A549 (cell line): ENCODE results near the gene SHC2. TPM values are rescaled to one million over a fixed set of nuclear protein-coding genes. Genes with fewer than 3 reads are reported as not detected.

Source experiments
- ATAC-seq, 2 experiments: fragments of 200-7000 bp in 1 of 2; fragments of >200 bp in 1 of 2; cut with Nextera tagmentation in 1 of 2; cut with Tn5 transposase in 1 of 2; 3 replicates each; pipeline versions ENCODE4 v1.8.0 to v1.9.1; 2018 to 2020; ENCODE audit warnings: mild to moderate bottlenecking in 1 of 2, moderate library complexity in 1 of 2
- CTCF ChIA-PET: fragments of 300-600 bp; sonication (Branson Sonifier 250); formaldehyde crosslinking; extraction: SDS; loops from one replicate; lab custom pipeline; 2021; ENCODE audit warnings: antibody characterized with exemption, inconsistent platforms; lab: Yijun Ruan, JAX
- POLR2A ChIA-PET: fragments of 350-600 bp; formaldehyde crosslinking; extraction: SDS; loops from one replicate; lab custom pipeline; 2021; ENCODE audit warnings: antibody characterized with exemption, inconsistent platforms; lab: Yijun Ruan, JAX
- DNase-seq, 2 experiments: peaks; one replicate each; pipeline versions ENCODE4 v3.0.0 to v3.0.0-alpha.2; 2011 to 2016; ENCODE audit warnings: low read depth in 1 of 2, low spot score in 1 of 2
- FAIRE-seq: peaks from 2 replicates; lab custom pipeline; 2011; peaks lifted over from hg19 to GRCh38; lab: Jason Lieb, UNC
- H3K27ac ChIP-seq, 2 experiments: fragments of >200 bp; sonication (Bioruptor Twin); formaldehyde crosslinking; 3 replicates each; pipeline ENCODE4 v1.5.1; 2016 to 2017
- H3K4me1 ChIP-seq: fragments of >200 bp; sonication (Bioruptor Twin); formaldehyde crosslinking; 3 replicates; pipeline ENCODE4 v1.6.1; 2016
- H3K4me2 ChIP-seq: fragments of >200 bp; sonication (Bioruptor Twin); formaldehyde crosslinking; 3 replicates; pipeline ENCODE4 v1.6.1; 2016
- H3K4me3 ChIP-seq: fragments of >200 bp; sonication (Bioruptor Twin); formaldehyde crosslinking; 3 replicates; pipeline ENCODE4 v1.5.1; 2016
- H3K9me3 ChIP-seq: fragments of >200 bp; sonication (Bioruptor Twin); formaldehyde crosslinking; 3 replicates; pipeline ENCODE4 v1.6.1; 2016
- ATOH8 ChIP-seq: fragments of 250-450 bp; sonication (Bioruptor Pico); IDR thresholded peaks from 2 replicates; pipeline ENCODE4 v1.5.0; 2020; ENCODE audit warnings: low read depth, mild to moderate bottlenecking, moderate library complexity
- CBX2 ChIP-seq: fragments of 200-600 bp; sonication (generic); IDR thresholded peaks from 2 replicates; pipeline ENCODE4 v1.6.1; 2016; ENCODE audit warnings: low read depth, mild to moderate bottlenecking, borderline replicate concordance
- E2F6 ChIP-seq: IDR thresholded peaks from 2 replicates; pipeline ENCODE4 v1.6.1; 2012; ENCODE audit warnings: low read depth, borderline replicate concordance
- ESRRA ChIP-seq: fragments of 150-350 bp; IDR thresholded peaks from 2 replicates; pipeline ENCODE4 v1.6.1; 2014; ENCODE audit warnings: mild to moderate bottlenecking, low read length, borderline replicate concordance
- FOSB ChIP-seq: fragments of 250-450 bp; sonication (Bioruptor Pico); IDR thresholded peaks from 2 replicates; pipeline ENCODE4 v1.5.0; 2020; ENCODE audit warnings: mild to moderate bottlenecking, moderate library complexity
- FOSL2 ChIP-seq, 2 experiments: fragments of 450-650 bp in 1 of 2; fragments of >200 bp in 1 of 2; sonication (Bioruptor Twin) in 1 of 2; formaldehyde crosslinking; IDR thresholded peaks; 2 replicates each; pipeline versions ENCODE4 v1.5.0 to v1.6.1; 2016 to 2020; ENCODE audit warnings: mild to moderate bottlenecking in 1 of 2, moderate library complexity in 1 of 2
- GATA3 ChIP-seq: IDR thresholded peaks from 2 replicates; pipeline ENCODE4 v1.6.1; 2012; ENCODE audit warnings: borderline replicate concordance
- JUN ChIP-seq, 2 experiments: fragments of >200 bp; sonication (Bioruptor Twin); formaldehyde crosslinking; IDR thresholded peaks; 2 replicates in 1 of 2; 3 replicates in 1 of 2; pipeline ENCODE4 v1.6.1; 2016 to 2017
- KDM1A ChIP-seq: fragments of 200-600 bp; sonication (generic); IDR thresholded peaks from 2 replicates; pipeline ENCODE4 v1.6.1; 2016; ENCODE audit warnings: low read depth, mild to moderate bottlenecking
- MAFK ChIP-seq: fragments of 450-650 bp; IDR thresholded peaks from 2 replicates; pipeline ENCODE4 v1.6.1; 2014; ENCODE audit not compliant: partially characterized antibody
- MAZ ChIP-seq: fragments of 150-350 bp; IDR thresholded peaks from 2 replicates; pipeline ENCODE4 v1.6.1; 2014; ENCODE audit warnings: antibody characterized with exemption, low read depth, low read length, borderline replicate concordance
- MYC ChIP-seq: IDR thresholded peaks from 2 replicates; pipeline ENCODE4 v1.6.1; 2012; ENCODE audit warnings: mild to moderate bottlenecking, inconsistent platforms, low read length, improper control_type of control experiment, borderline replicate concordance
- NPAS2 ChIP-seq: fragments of 250-450 bp; sonication (Bioruptor Pico); IDR thresholded peaks from 2 replicates; pipeline ENCODE4 v1.8.0; 2022; ENCODE audit warnings: mild to moderate bottlenecking, moderate library complexity, borderline replicate concordance
- POLR2A ChIP-seq: IDR thresholded peaks from 2 replicates; pipeline ENCODE4 v1.6.1; 2012; ENCODE audit warnings: mild to moderate bottlenecking, low read length
- RARB ChIP-seq: fragments of 250-450 bp; sonication (Bioruptor Pico); IDR thresholded peaks from 2 replicates; pipeline ENCODE4 v1.8.0; 2021; ENCODE audit warnings: mild to moderate bottlenecking, moderate library complexity
- SREBF2 ChIP-seq: fragments of 450-650 bp; IDR thresholded peaks from 2 replicates; pipeline ENCODE4 v1.6.1; 2014; ENCODE audit warnings: mild to moderate bottlenecking, moderate library complexity
- WGBS: methylation state at CpG from one replicate; pipeline ENCODE4 v1.1.6; 2017; ENCODE audit errors: missing lambda C conversion rate; 5-methylcytosine and 5-hydroxymethylcytosine counted together
- polyA plus RNA-seq, 4 experiments: library from polyadenylated mRNA; depleted of rRNA in 3 of 4; stranded (reverse); fragments of >200 nt; fragmentation: RNase III in 1 of 4; extraction: RNeasy Plus Mini Kit Qiagen cat#74134 plus additional on column Dnase treatment in 1 of 4; gene quantifications; 2 replicates in 3 of 4; 3 replicates in 1 of 4; pipeline ENCODE4 v1.2.3, GENCODE V29; 2011 to 2017

The SHC2 gene
- polyA plus RNA-seq, 2 of the 4 experiments (the other 2 are of a cell fraction): 0.36 to 0.58 TPM

DNA sequence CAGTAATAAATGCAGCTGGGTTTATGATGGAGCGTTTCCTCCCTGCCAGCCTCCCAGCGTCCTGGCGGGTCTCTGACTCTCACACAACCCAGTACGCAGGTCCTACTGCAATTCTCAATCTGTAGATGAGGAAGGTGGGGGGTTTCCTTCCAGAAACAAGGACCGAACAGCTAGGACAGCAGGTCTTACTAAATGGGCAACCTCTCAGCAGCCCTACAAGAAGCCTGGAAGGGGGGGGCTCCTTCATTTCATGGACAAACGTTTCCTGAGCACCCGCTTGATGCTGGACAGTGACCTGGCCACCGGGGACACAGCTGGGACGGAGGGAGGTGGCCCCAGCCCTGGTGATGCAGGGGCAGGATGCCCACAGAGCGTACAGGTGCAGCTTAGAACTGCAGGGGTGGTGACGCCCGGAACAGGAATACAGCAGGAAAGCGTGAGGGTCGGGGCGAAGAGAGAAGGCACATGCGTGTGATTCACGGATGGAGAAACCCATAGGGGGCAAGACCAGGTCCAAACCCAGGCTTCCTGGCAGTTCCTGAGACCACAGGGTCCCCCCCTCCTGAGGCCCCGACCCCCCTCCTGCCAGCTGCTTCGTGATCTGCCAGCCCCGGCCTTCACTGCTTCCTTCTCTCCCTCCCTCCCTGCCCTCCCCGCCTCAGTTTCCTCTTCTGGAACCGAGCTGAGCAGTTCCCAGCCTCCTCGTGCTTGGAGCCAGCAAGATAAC, 51.2 kb downstream of the SHC2 start:
- peak overlapping the region in 1 of 2 experiments; percentile 93; a peak in 2 of 6 replicates for H3K27ac ChIP-seq
- peak overlapping the region; percentile 73 for H3K4me3 ChIP-seq
- DNase-seq (peak in 1 of 2 experiments; percentile 28), ATAC-seq (peak; percentile 23 to 42; a peak in 3 of 6 replicates), FAIRE-seq (no peak)
- POLR2A ChIA-PET: no interaction called here
- peaks cover 8% of the 10 kb centered on the region; the same call in 1 of the 3 replicates for H3K4me1 ChIP-seq
- CTCF ChIA-PET: interaction anchor here (0.9 to 1.1 kb wide), 2 partner anchors 38 to 70 kb away, joined by 3 read pairs; no protein-coding TSS in a partner anchor
- peak overlapping the region; percentile 100 for H3K4me2 ChIP-seq
- TF ChIP-seq JUN (IDR thresholded peaks at IDR 0.05) (no peak), MAFK (no peak), MAZ (no peak), KDM1A (no peak), ATOH8 (CRISPR knock-in tag) (no peak), FOSB (no peak), GATA3 (no peak), ESRRA (no peak), E2F6 (no peak), MYC (no peak), FOSL2 (IDR thresholded peaks at IDR 0.05) (no peak), FOSL2 (CRISPR knock-in tag; IDR thresholded peaks at IDR 0.05) (no peak), CBX2 (no peak), SREBF2 (no peak), POLR2A (no peak; the same call in 1 of the 2 replicates)
- no peaks in the 10 kb centered on the region for H3K9me3 ChIP-seq
- WGBS: 27% methylated on average over 17 of the region's 23 CpGs

DNA sequence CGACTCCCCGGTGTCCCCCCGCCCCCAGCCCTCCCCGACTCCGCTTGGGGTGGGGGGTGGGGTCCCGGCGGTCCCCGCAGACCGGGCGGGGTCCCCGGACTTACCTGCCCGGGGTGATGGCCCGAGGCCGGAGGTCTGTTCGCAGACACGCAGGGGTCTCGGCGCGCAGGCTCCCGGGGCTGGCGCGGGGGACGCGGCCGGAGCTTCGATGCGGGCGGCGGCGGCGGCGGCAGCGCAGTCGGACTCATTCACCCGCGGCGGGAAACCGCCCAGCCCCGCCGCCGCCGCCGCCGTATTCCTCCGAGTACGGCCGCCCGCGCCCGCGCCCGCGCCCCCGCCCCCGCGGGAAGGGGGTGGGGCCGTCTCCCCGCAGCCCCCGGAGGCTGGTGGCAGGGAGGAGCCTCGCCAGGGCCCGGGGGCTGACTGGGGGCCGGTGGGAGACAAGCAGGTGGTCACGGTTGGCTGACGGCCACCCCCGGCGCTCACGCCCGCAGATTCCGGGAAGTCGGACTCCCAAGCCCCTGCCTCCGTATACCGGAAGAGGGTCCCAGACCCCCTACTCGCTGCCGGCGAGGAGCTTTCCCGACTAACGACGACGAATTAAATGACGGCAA, 51.8 kb downstream of the SHC2 start, which contains the start of gene C2CD4C:
TSS of gene C2CD4C (minus strand) at position 246 of the 614 bp plus-strand sequence. CDS start 786 bp downstream, outside the sequence.
- Histone ChIP-seq H3K9me3 (no peaks in the 10 kb centered on the region), H3K4me3 (peak within 1 kb of the TSS; percentile 73), H3K27ac (peak within 1 kb of the TSS; percentile 74 to 93), H3K4me2 (peak within 1 kb of the TSS; percentile 100), H3K4me1 (peaks cover 8% of the 10 kb centered on the region; the same call in 1 of the 3 replicates)
- CTCF ChIA-PET: interaction anchor here (0.9 kb wide), 1 partner anchor 38 kb away, joined by 3 read pairs; no protein-coding TSS in a partner anchor
- TF ChIP-seq E2F6: peak; percentile 47; the same call in 1 of the 2 replicates
- TF ChIP-seq NPAS2 (CRISPR knock-in tag): no peak
- no CpG with 5 or more reads among the region's 80 CpGs for WGBS
- DNase-seq: no peak
- POLR2A ChIA-PET: no interaction called here
- peak; percentile 30 to 54; a peak in 3 of 6 replicates for ATAC-seq
- no peak for FAIRE-seq

DNA sequence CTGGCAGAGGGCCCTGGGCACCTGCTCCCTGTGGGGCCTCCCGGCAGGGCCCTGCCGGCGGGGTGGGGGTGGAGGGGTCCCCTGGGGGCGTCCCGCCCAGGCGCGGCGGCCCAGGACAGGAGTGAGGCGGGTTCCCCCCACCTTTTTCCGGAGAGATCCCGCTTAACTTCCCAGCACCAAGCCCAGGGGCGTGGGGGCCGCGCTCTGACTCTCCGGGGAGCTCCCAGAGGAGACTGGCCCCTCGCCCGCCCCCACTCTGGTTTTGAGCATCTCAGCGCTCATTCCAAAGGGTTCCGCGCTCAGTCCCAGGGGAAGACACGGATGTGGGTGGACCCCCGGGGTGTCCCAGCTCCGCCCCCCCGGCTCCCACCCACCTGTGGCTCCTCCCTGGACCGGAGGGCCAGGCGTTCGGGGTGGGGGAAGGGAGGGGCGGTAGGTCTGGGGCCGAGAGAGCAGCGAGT, 52.4 kb downstream of the SHC2 start:
- H3K4me1 ChIP-seq: peaks cover 8% of the 10 kb centered on the region; the same call in 1 of the 3 replicates
- ATAC-seq: no peak
- peak overlapping the region; percentile 100 for H3K4me2 ChIP-seq
- H3K4me3 ChIP-seq: peak overlapping the region; percentile 73
- H3K27ac ChIP-seq: peak overlapping the region; percentile 74 to 93
- ChIA-PET POLR2A (no interaction called here), CTCF (no interaction called here)
- no peak for FAIRE-seq
- no CpG with 5 or more reads among the region's 30 CpGs for WGBS
- DNase-seq: no peak
- H3K9me3 ChIP-seq: no peaks in the 10 kb centered on the region
- no peak for TF ChIP-seq RARB (CRISPR knock-in tag)
